GM21515 (cell line): ENCODE measurements around the gene SOCS1.
A peak's percentile ranks its signal among the peaks of the same experiment; 100 is the strongest.
"Not testable (repeated sequence)": the region's sequence is repeated elsewhere in the genome, so short reads cannot be mapped to it uniquely, and the experiment has no call there.

Source experiments
- ATAC-seq: cut with Tn5 transposase; IDR thresholded peaks from one replicate; pipeline ENCODE4 v1.9.1; 2021; ENCODE audit not compliant: unreplicated experiment

The SOCS1 gene

GRCh38 chr16:11255737-11256660, at the start of gene SOCS1:
SOCS1 (minus strand) TSS chr16:11256204; CDS start chr16:11255478, 726 bp downstream.
- peak; percentile 49 for ATAC-seq

GRCh38 chr16:11303405-11304138, 47.6 kb upstream of the SOCS1 start:
- ATAC-seq: no peak

- no peak for ATAC-seq
Measured at GRCh38 chr16:11302977-11303376, 47.0 kb upstream of the SOCS1 start.

GRCh38 chr16:11301645-11302501, 45.9 kb upstream of the SOCS1 start:
- ATAC-seq: no peak

GRCh38 chr16:11300560-11300892, 44.5 kb upstream of the SOCS1 start:
- no peak for ATAC-seq

GRCh38 chr16:11299865-11300559, 44.0 kb upstream of the SOCS1 start:
- ATAC-seq: no peak

- ATAC-seq: not testable (repeated sequence)
Measured at GRCh38 chr16:11298950-11299547, 43.0 kb upstream of the SOCS1 start.

- ATAC-seq: no peak
Measured at GRCh38 chr16:11298143-11298900, 42.3 kb upstream of the SOCS1 start.

GRCh38 chr16:11297492-11298142, 41.6 kb upstream of the SOCS1 start:
- peak; percentile 66 for ATAC-seq

- ATAC-seq: peak; percentile 19
Measured at GRCh38 chr16:11296706-11297491, 40.9 kb upstream of the SOCS1 start.

- no peak for ATAC-seq
Measured at GRCh38 chr16:11296351-11296705, 40.3 kb upstream of the SOCS1 start.

- ATAC-seq: no peak
Measured at GRCh38 chr16:11295672-11296071, 39.7 kb upstream of the SOCS1 start.

GRCh38 chr16:11292076-11292748, 36.2 kb upstream of the SOCS1 start:
- ATAC-seq: no peak

- no peak for ATAC-seq
Measured at GRCh38 chr16:11291091-11291703, 35.2 kb upstream of the SOCS1 start.

GRCh38 chr16:11290102-11290893, 34.3 kb upstream of the SOCS1 start:
- no peak for ATAC-seq

GRCh38 chr16:11289696-11290095, 33.7 kb upstream of the SOCS1 start:
- ATAC-seq: not testable (repeated sequence)
